GM04503 (cell line): Measurements from ENCODE around the gene MAP3K13.

ENCODE experiments used
- DNase-seq: peaks from one replicate; pipeline ENCODE4 v3.0.0-alpha.2; 2012; ENCODE audit warnings: low read depth

Gene MAP3K13

DNA sequence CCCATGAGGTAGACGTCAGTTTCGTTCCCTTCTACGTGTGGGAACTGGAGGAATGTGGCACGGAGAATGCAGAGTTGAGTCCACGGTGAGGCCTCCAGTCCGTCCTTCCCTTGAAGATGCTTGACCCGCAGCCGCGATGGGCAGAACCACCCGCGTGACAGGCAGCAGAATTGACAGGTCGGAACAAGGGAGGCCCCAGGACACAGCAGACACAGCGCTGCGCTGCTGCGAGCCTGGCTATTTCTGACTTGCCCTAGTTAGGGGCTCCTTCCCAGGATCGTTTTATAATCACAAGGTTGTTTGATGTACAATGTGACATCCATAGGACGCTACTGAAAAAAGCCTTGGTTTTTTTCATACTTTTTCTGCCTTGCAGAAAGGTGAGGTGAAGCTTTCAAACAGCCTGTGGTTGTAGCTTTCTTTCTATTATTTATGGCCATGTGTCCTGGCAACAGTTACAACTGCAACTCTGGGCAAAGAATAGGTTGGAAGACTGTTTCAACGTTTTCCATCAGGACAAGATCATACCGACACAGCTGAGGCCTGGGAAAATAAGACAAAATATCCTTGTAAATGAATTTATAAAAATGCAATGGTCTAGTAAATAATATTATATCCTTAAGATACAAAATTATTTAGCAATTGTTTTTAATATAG lies 145.5 kb downstream of the MAP3K13 start:
- DNase-seq: no peak

DNA sequence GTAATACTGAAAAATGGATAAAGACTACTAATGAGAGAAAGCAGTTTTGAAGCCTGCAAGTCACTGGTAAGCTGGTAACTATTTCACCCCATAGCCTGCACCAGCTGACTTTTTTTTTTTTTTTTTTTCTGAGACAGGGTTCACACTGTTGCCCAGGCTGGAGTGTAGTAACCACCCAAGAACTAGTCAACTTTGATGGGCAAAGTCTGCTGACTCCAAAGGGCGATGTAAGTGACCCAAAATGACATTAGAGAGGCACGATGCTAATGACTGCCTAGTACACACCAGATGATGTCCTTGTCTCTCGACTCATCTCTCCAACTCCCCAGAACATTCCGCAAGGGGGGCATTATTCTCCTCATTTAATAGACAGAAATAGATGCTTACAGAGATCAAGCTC lies 148.8 kb downstream of the MAP3K13 start:
- no peak for DNase-seq

DNA sequence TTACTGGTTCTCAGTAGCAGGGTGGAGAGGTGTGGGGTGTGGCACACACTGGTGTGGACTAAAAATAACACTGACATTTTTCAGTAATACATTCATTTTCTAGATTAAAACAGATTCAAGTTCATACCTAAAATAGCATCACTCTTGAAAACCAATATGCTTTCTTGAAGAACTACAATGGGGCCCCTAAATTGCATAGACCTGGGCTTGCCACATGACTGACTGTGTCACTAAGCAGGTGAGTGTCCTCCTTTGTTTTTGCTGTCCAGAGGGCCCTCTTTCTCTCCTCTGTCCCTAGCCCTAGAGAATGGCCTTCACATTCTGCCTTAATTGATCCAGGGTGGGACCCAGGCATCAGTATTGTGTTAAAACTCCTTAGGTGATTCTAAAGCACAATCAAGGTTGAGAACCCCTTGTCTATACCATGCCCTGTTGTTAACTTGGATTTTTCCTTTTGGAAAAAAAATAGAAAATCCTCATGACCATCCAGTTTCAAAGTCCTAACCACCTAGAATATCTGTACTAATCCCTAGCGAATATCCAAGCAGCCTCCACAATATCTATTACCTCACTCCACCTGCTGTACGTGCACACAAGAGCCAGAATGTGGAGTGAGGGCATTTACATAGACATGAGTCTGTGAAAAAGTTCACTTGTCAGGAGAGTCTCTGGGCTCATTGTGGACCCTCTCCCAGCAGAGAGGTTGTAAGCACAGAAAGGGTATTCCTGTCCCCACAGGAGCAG lies 154.6 kb downstream of the MAP3K13 start:
- DNase-seq: no peak

DNA sequence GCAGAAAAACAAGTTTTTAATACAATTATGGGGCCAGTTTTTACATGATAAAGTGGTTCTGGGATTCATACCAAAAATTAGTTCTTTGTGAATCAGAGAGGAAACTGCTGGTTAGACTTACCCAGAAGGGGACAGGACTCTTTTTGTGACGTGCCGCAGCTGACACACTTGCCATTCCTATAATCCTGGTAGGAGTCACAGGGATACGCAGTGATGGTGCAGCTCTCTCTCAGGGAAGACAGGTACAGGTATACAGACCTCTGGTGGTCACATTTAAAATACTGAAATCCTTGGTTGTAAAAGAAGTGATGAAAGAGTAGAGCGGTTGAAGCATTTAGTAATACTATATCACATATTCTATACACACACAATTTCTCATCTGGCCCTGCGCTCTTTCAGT lies 156.1 kb downstream of the MAP3K13 start:
- no peak for DNase-seq

DNA sequence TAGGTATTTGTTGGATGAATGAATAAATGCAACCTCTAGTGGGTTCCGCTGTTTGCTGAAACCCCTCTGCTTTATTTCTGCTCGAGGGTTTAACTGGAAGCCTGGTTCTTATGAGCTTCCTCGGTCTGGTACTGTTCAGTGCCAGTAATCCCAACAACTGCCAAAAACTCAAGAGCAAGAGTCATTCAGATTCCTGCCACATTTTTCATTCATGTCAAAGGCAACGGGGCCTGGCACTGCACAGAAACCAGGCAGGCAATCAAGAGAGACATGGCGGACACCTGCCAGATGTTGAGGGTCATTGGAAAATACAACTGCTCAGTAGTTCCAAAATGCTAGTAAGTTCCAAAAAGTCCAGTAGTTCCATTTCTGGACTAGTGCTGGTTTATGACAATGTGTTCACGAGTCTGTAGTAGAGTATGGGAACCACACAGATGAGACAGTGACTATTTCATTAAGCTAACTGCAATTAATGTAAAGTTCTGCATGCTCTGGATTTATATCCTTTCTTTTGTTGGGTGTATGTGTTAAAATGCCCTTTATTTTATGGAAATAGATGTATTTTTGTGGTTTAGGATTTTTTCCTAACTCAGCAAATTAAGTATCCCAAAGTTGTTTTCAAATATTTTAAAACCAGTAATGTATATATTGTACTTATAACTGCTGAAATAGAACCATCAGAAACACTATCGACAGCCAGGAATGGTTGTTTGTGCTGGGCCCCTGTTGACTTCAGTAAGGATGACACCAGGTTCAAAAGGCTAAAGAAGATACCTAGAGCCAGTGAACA lies 158.6 kb downstream of the MAP3K13 start:
- no peak for DNase-seq

DNA sequence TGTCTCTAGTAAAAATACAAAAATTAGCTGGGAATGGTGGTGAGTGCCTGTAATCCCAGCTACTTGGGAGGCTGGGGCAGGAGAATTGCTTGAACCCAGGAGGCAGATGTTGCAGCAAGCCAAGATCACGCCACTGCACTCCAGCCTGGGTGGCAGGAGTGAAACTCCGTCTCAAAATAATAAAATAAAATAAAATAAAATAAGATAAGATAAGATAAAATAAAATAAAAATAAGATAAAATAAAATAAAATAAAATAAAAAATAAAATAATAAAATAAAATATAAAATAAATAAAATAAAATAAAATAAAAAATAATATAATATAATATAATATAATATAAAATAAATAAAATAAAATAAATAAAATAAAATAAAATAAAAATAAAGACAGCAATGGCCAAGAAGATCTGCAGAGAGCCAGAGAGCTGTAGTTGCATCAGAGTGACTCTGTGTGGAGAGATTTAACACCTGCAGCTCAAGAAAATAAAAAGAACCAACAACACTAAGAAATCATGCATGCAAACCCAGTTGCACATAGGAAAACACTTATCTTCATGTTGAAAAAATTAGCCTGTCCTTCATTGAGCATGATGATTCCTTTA lies 163.5 kb downstream of the MAP3K13 start:
- DNase-seq: no peak

DNA sequence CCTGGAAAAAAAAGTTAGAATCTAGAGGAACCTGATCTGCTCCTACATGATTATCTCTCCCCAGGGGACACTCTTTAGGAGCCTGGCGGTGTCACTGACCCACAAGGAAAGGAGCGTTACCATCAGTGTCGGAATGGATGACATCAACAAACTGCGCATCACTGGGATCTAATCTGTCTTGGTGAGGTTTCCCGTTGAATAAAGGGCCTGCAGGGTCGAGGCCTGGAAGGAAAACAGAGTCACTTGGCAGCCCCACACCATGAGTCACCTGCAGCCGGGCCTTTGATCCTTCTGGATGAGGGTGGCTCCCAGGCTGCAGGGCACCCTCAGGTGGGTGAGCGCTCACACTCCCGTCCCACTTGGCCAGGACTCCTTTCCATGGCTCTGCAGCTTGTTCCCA lies 164.4 kb downstream of the MAP3K13 start:
- DNase-seq: no peak

DNA sequence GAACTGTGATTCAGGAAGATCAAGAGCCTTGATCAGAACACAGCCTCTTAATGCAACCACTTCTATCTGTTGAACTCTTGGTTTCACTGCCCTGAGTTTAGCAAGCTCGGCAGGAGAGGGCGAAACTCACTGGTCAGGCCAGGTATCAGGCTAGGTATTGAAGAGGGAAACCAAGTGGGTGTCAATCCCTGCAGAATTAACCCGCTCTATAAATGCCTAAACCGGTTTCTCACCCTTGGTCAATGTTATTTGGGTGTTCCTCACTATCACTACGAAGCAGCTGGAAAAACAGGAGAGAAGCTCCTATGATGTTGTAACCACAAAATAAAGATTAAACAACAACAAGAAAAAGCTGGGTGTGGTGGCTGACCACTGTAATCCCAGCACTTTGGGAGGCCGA lies 165.6 kb downstream of the MAP3K13 start:
- DNase-seq: no peak

DNA sequence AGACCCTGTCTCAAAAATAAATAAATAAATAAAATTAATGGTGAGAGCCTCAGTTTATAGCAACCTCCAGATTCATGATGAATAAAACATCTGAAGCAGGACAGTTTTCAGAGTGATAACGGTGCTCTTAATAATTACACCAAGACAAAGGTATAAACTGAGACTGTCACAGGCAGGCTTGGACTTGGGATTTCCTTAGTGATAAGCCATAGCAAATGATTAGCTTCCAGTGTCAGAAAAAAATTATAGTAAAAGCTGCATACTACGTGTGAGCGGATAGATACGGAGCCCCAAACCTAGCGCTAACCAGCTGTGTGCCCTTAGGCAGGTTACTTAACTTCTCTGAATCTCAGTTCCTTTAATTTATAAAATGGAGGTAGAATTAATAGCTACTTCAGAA lies 167.9 kb downstream of the MAP3K13 start:
- DNase-seq: no peak

DNA sequence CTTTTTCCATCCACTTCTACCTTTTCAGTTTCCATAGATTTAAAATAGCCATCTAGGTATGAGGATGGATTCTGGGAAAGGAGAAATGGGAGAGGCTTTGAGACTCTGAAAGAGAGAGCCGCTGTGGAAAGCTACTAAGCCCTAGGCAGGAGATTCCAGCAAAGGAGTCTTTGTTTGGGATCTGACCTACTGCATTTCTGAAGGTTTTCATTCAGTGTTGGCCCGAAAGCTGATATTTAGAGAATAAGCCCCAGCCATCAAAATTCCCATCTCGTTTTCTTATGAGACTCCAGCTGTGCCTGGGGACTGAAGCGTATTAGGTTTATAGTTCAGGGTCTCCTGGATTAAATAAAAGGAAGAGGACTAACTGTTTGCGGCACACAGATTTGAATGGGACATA lies 170.0 kb downstream of the MAP3K13 start:
- no peak for DNase-seq

DNA sequence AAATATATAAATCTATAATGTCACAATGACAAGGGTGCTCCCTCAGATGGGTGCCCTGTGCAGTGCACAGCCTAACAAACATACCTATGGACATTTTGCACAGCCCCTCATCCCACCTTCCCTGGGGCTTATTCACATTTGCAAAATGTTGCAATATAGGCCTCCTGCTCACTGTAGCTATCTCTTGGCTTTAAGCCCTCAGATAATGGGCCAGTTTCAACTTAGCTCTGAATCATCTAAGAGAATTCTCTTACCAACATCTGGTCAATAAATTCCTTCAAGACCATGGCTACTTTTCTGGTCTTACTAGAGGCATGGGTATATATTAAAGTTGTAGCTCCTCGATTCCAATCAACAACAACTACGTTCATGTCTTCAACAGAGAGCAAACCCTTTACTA lies 171.6 kb downstream of the MAP3K13 start:
- DNase-seq: no peak

DNA sequence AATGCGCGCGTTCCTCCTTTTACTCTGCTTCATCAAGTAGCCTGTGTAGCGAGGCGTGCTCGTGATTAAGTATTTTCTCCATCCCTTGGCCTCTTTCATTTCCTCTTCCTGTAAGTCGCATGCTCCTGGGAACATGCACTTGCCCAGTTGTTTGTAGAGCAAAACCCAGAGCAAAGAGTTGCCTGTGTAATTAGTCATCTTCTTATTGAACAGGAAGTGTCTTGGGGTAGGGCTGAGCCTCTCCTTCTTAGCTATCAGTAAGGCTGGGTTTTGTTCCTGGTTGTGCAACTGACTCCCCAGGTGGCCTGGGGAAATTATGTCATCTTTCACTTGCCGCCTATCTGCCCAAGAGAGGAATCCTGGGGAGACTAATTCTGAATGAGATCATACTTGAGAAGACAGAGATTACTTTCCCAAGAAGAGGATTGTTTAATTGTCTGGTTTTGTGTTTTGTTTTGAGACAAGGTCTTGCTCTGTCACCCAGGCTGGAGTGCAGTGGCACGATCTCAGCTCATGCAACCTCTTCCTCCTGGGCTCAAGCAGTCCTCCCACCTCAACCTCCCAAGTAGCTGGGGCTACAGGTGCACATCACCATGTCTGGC lies 174.5 kb downstream of the MAP3K13 start:
- DNase-seq: peak; percentile 37
